Adrenal gland (tissue), 5 donors: ENCODE measurements around the gene WNT2.

Experiments used
- POLR2A ChIP-seq, 2 donors: fragments of 450-650 bp; IDR thresholded peaks; one replicate each; pipeline ENCODE4 v1.6.1; 2017; ENCODE audit warnings: antibody characterized with exemption in 2 of 2, mild to moderate bottlenecking in 2 of 2, moderate library complexity in 1 of 2
- TF ChIP-seq, protein P1 (sequence below), 6 experiments: fragments of 450-650 bp in 4 of 6; fragments of 200-600 bp in 2 of 6; sonication (generic) in 1 of 6; IDR thresholded peaks; 1 replicate in 5 of 6; 2 replicates in 1 of 6; pipeline versions ENCODE4 v1.5.1 to v1.8.0; 2016 to 2021; ENCODE audit warnings: antibody characterized with exemption in 6 of 6, mild to moderate bottlenecking in 2 of 6, moderate library complexity in 1 of 6
- donor health status: DM: no; HTN: no; CAD: no.

DNA sequence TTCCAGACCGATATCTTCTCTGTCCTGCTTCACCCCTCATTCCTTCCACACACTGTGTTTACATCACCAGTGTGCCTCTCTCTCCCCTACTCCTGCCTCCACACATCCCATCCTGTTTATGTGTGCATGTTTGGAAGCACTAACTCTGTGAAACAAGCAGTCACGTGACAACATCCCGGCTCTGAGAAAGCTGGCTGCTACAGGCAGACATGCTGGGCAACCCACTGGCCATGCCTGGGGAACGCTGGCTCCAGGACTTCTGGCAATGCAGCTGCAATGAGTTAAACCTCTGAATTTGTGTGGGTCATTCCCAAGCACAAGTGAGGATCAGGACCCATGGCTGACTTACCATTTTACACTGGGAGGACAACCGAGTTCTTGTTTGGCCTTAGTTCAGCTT is 74.0 kb downstream of the WNT2 start:
- TF ChIP-seq, protein P1, sequence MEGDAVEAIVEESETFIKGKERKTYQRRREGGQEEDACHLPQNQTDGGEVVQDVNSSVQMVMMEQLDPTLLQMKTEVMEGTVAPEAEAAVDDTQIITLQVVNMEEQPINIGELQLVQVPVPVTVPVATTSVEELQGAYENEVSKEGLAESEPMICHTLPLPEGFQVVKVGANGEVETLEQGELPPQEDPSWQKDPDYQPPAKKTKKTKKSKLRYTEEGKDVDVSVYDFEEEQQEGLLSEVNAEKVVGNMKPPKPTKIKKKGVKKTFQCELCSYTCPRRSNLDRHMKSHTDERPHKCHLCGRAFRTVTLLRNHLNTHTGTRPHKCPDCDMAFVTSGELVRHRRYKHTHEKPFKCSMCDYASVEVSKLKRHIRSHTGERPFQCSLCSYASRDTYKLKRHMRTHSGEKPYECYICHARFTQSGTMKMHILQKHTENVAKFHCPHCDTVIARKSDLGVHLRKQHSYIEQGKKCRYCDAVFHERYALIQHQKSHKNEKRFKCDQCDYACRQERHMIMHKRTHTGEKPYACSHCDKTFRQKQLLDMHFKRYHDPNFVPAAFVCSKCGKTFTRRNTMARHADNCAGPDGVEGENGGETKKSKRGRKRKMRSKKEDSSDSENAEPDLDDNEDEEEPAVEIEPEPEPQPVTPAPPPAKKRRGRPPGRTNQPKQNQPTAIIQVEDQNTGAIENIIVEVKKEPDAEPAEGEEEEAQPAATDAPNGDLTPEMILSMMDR (IDR thresholded peaks at IDR 0.05), result no peak
- TF ChIP-seq POLR2A (IDR thresholded peaks at IDR 0.05), result no peak
